Suprapubic skin (tissue), 4 donors: ENCODE measurements around the gene ARPP19.
"Not testable (repeated sequence)": the region's sequence is repeated elsewhere in the genome, so short reads cannot be mapped to it uniquely, and the experiment has no call there.

Source experiments
- EP300 ChIP-seq: sonication (generic); formaldehyde crosslinking; IDR thresholded peaks from one replicate; pipeline ENCODE4 v1.6.1; 2017; ENCODE audit warnings: antibody characterized with exemption
- POLR2A ChIP-seq, 2 donors: fragments of 450-650 bp; IDR thresholded peaks; one replicate each; pipeline ENCODE4 v1.6.1; 2017; ENCODE audit warnings: antibody characterized with exemption in 2 of 2, mild to moderate bottlenecking in 2 of 2, moderate library complexity in 2 of 2
- POLR2AphosphoS5 ChIP-seq, 3 donors: sonication (generic); formaldehyde crosslinking; IDR thresholded peaks; one replicate each; pipeline ENCODE4 v1.6.1; 2017; ENCODE audit warnings: antibody characterized with exemption in 3 of 3
- TF ChIP-seq, protein P1 (sequence below), 2 donors: fragments of 200-600 bp in 1 of 2; fragments of 450-650 bp in 1 of 2; sonication (generic) in 1 of 2; IDR thresholded peaks; one replicate each; pipeline ENCODE4 v1.5.1; 2016 to 2019; ENCODE audit warnings: antibody characterized with exemption in 2 of 2, mild to moderate bottlenecking in 1 of 2, moderate library complexity in 1 of 2

DNA sequence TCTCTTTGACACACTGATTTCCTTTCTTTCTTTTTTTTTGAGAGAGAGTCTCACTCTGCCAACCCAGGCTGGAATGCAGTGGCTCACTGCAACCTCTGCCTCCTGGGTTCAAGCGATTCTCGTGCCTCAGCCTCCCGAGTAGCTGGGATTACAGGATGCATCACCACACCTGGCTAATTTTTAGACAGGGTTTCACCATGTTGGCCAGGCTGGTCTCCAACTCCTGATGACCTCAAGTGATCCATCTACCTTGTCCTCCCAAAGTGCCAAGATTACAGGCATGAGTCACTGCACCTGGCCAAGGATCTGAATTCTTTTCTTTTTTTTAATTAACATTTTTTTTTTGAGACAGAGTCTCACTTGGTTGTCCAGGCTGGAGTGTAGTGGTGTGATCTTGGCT, 5.8 kb upstream of the ARPP19 start:
- TF ChIP-seq, protein P1, sequence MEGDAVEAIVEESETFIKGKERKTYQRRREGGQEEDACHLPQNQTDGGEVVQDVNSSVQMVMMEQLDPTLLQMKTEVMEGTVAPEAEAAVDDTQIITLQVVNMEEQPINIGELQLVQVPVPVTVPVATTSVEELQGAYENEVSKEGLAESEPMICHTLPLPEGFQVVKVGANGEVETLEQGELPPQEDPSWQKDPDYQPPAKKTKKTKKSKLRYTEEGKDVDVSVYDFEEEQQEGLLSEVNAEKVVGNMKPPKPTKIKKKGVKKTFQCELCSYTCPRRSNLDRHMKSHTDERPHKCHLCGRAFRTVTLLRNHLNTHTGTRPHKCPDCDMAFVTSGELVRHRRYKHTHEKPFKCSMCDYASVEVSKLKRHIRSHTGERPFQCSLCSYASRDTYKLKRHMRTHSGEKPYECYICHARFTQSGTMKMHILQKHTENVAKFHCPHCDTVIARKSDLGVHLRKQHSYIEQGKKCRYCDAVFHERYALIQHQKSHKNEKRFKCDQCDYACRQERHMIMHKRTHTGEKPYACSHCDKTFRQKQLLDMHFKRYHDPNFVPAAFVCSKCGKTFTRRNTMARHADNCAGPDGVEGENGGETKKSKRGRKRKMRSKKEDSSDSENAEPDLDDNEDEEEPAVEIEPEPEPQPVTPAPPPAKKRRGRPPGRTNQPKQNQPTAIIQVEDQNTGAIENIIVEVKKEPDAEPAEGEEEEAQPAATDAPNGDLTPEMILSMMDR (IDR thresholded peaks at IDR 0.05): not testable (repeated sequence)
- TF ChIP-seq EP300; POLR2A (IDR thresholded peaks at IDR 0.05); POLR2AphosphoS5 (IDR thresholded peaks at IDR 0.05): not testable (repeated sequence)
